ENCODE measurements around the gene GPBP1L1.
"Not testable (repeated sequence)": the region's sequence is repeated elsewhere in the genome, so short reads cannot be mapped to it uniquely, and the experiment has no call there.

DNA sequence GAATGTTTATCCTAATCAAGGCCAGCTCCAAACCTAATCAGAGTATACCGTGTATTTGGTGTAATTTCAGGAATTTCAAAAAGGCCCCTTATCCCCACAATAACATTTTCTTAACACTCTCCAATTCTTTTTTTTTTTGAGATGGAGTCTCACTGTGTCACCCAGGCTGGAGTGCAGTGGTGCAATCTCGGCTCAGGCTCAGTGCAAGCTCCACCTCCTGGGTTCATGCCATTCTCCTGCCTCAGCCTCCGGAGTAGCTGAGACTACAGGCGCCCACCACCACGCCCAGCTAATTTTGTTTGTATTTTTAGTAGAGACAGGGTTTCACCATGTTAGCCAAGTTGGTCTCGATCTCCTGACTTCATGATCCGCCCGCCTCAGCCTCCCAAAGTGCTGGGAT, 31.1 kb upstream of the GPBP1L1 start:
- TF ChIP-seq YY1 (IDR thresholded peaks at IDR 0.05; ENCODE audit: insufficient read depth, insufficient read length); ZNF274 (IDR thresholded peaks at IDR 0.05; ENCODE audit: low read depth, low read length): not testable (repeated sequence)
